ENCODE data around the gene TLR8.

Gene TLR8

DNA sequence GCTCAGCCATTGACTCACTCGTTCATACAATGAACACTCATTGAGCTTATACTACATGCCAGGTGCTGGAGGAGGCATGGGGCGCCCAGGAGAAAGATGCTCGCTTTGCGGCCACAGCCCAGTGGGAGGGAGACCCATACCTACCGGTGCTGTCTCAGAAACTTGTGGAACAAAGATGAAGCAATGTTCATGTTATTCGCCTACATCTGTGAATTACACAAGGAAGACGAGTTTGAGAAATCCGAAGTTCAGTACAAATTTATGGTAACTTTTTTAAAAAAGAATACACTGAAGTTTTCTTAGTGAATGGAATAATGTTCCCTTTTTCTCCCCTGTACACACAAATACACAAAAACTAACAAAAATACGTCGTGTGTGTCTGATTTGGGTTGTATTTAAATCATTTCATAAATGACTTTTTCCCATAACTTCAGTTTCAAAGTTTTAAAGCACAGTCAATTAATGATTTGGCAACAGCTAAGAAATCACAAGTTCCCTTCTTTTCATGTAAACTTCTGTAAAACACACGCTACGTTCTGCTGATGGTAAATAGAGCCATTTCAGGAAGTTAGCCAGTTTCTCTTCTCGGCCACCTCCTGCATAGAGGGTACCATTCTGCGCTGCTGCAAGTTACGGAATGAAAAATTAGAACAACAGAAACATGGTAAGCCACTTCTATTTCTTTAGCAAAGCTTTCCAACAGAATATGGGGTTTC, at the start of gene TLR8:
Gene TLR8 (plus strand): TSS at position 575 of the 716 bp plus-strand sequence. CDS start 87 bp downstream, at position 662.
- Mint-ChIP-seq H3K27me3 (ENCODE audit: low read depth, poor library complexity) (peaks cover 3% of the 10 kb centered on the region), H3K36me3 (ENCODE audit: low read depth) (no peaks in the 10 kb centered on the region), H3K4me3 (no peak within 1 kb of the TSS), H3K27ac (no peak within 1 kb of the TSS), H3K9me3 (peaks cover 18% of the 10 kb centered on the region), H3K4me1 (no peaks in the 10 kb centered on the region)
- DNase-seq: no peak
- no peak for TF ChIP-seq CTCF (IDR thresholded peaks at IDR 0.05)

DNA sequence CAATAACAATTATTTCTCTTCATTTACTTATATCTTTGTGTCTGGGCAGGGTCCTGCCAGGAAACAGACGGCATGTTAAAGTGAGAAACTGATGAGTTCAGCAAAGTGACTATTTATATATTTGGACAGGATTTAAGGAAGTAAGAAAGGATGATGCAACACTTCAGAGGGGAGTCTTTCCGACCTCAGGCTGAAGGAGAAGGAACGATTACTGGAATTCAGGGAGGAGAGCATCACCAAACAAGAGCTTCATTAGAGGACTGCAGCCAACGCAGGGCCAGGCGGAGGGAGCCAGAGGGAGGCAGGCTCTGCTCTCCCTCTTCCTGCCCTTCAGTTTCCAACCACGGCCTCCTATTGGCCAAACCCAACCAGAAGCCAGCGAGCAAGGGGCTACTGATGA, 41.1 kb upstream of the TLR8 start:
- no peak for DNase-seq
- TF ChIP-seq CTCF (IDR thresholded peaks at IDR 0.05): no peak
- peaks cover 77% of the 10 kb centered on the region for H3K9me3 Mint-ChIP-seq
- H3K27me3 Mint-ChIP-seq (ENCODE audit: low read depth, poor library complexity): no peaks in the 10 kb centered on the region
- H3K4me1 Mint-ChIP-seq: no peaks in the 10 kb centered on the region
- no peak overlapping the region for H3K4me3 Mint-ChIP-seq
- H3K36me3 Mint-ChIP-seq (ENCODE audit: low read depth): no peaks in the 10 kb centered on the region
- no peak overlapping the region for H3K27ac Mint-ChIP-seq

DNA sequence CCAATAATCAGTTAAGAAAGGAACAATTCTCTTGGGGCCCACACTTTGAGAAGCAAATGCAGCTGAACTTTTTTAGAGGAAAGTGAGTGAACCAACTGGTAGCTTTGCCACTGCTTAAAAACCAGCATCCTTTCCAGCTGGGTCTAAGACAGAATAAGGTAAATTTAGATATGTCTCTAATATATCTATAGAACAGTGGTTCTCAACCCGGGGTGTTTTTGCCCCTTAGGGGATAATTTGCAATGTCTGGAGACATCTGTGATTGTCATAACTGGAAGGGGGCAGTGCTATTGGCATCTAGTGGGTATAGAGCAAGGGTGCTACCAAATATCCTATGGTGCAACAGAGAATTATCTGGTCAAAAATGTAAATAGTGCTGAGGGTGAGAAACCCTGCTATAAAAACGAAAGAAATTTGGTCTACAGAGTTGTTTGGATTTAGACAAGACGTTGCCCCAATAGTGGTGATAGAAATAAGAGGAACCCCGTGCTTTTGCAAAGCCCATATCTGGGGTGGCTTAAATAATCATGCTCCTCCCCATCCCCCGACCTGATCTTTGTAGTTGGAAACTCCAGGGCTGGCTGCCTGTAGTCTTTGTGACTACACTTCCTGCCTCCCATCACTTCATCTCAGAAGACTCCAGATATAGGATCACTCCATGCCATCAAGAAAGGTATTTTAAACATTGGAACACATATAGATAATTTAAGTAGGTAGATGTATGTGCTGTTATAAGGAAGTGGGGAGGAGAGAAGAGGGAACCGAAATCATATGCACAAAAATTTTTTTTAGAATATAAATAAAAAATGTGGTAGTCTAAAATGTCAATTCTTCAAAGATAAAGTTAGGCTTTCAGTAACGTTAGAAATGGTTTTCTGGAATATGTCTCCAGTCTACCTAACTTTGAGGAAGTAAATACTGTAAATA, 39.7 kb upstream of the TLR8 start, which contains the start of gene TLR7:
Gene TLR7 (plus strand): TSS at position 622 of the 927 bp plus-strand sequence. CDS start 507 bp downstream, outside the sequence.
- Mint-ChIP-seq H3K4me3 (no peak within 1 kb of the TSS), H3K36me3 (ENCODE audit: low read depth) (no peaks in the 10 kb centered on the region), H3K9me3 (peaks cover 64% of the 10 kb centered on the region), H3K27me3 (ENCODE audit: low read depth, poor library complexity) (no peaks in the 10 kb centered on the region), H3K27ac (no peak within 1 kb of the TSS), H3K4me1 (no peaks in the 10 kb centered on the region)
- DNase-seq: no peak
- no peak for TF ChIP-seq CTCF (IDR thresholded peaks at IDR 0.05)

- TF ChIP-seq CTCF (IDR thresholded peaks at IDR 0.05): no peak
- H3K4me3 Mint-ChIP-seq: no peak overlapping the region
- H3K27ac Mint-ChIP-seq: no peak overlapping the region
- H3K27me3 Mint-ChIP-seq (ENCODE audit: low read depth, poor library complexity): no peaks in the 10 kb centered on the region
- no peak for DNase-seq
- H3K36me3 Mint-ChIP-seq (ENCODE audit: low read depth): no peaks in the 10 kb centered on the region
- no peaks in the 10 kb centered on the region for H3K4me1 Mint-ChIP-seq
- H3K9me3 Mint-ChIP-seq: peaks cover 60% of the 10 kb centered on the region
These were observed 38.7 kb upstream of the TLR8 start for GRCh38 chrX:12867685-12868084.

DNA sequence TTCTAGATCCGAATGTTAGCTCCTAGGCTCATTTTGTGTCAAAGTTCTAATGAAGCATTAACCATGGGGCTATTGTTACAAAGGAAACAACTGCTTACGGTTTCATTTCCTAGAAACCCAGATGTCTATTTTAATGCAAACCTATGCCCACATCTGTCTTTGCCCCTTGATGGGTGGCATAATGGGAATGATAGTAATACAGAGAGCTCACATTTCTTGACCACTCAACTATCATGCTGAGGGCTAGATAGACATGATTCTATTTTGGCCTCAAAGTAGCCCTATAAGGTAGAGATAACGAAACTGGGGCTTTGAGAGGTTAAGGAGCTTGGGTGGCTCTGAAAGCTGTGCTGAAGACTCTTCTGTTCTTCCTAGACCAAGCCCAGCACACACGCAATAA, 37.7 kb upstream of the TLR8 start:
- Mint-ChIP-seq H3K4me3 (no peak overlapping the region), H3K27ac (no peak overlapping the region), H3K36me3 (ENCODE audit: low read depth) (no peaks in the 10 kb centered on the region), H3K9me3 (peaks cover 56% of the 10 kb centered on the region), H3K27me3 (ENCODE audit: low read depth, poor library complexity) (no peaks in the 10 kb centered on the region), H3K4me1 (no peaks in the 10 kb centered on the region)
- TF ChIP-seq CTCF (IDR thresholded peaks at IDR 0.05): no peak
- no peak for DNase-seq

Data from nephron progenitor cell (in vitro differentiated cells).